ENCODE measurements around the gene TRMU.
"Not testable (repeated sequence)": the region's sequence is repeated elsewhere in the genome, so short reads cannot be mapped to it uniquely, and the experiment has no call there.

TRMU gene

DNA sequence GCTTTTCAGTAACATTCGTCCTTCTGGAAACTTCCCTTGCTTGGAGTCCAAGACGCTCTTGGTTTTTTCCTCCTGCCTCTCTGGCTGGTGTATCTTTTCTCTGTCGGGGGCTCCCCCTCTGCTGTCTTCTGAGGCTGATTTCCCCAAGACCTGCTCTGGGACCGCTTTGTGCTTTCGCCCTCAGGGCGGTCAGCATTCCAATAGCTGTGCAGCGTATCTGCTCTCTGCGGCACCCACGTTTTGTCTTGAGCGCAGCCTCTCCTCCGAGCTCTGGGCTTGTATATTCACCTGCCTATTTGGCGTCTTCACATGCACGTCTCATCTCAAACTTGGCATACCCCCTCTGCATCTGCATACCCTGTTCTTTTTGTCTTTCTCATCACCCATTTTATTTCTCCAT, 36.4 kb upstream of the TRMU start:
- no peak for DNase-seq (ENCODE audit: low read depth in 2 of 2, low spot score in 1 of 2)

DNA sequence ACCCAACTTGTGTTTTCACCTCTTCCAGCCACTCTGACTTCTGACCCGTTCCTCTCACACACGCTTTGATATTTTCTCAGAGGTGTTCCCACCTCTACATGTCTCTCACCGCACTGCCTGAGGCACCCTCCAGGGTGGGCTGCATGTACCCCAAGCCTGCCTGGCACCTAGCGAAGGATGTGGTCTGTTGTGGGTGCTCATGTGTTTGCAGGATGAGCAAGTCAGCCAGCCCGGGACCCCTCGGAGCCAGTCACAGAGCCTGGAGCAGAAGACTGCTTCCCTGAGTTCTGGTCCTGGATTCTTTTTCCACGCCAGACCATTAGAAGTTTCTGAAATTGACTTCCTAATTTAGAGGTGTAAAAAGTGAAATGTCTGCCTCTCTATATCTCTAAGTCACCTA, 35.0 kb upstream of the TRMU start:
- no peak for DNase-seq (ENCODE audit: low read depth in 2 of 2, low spot score in 1 of 2)

DNA sequence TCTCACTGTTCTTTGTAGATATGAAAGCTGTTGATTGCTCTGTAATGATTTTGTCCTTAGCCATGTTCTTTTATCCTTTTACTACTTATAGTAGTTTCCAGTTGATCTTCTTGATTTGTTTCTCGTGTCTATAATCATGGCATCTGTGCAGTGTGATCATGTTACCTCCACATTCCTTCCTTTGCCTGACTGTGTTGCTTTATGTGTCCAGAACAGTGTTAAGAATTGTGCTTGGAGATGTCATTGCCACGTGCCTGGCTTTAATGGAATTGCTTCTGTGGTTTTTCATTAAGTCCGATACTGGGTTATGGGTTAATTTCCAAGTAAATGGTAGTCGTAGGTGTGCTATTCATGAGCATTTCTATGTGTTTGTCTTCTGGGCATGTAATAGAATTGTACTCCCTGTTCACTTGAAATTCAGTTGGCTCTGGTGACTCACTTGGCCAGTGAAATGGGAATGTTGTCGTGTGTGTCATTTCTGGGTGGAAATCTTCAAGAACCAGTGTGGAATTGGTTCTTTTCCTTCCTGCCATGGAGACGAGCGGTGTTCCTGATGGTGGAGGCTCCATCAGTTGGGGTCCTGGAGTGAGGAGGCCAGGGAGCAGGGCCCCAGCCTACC, 32.1 kb upstream of the TRMU start:
- no peak for DNase-seq (ENCODE audit: low read depth in 2 of 2, low spot score in 1 of 2)

DNA sequence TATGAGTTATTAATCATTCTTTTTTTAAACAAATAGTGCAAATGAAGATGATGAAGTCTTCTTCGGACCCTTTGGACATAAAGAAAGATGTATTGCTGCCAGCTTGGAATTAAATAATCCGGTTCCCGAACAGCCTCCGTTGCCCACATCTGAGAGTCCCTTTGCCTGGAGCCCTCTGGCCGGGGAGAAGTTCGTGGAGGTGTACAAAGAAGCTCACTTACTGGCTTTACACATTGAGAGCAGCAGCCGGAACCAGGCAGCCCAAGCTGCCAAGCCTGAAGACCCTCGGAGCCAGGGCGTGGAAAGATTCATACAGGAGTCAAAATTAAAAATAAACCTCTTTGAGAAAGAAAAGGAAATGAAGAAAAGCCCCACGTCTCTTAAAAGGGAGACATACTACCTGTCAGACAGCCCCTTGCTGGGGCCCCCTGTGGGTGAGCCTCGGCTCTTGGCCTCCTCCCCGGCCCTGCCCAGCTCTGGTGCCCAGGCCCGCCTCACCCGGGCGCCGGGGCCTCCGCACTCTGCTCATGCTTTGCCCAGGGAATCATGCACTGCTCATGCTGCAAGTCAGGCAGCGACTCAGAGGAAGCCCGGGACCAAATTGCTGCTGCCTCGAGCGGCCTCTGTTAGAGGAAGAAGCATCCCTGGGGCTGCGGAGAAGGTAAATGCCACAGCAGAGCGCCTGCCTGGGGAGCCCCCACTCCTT, 27.1 kb upstream of the TRMU start:
- no peak for DNase-seq (ENCODE audit: low read depth in 2 of 2, low spot score in 1 of 2)

DNA sequence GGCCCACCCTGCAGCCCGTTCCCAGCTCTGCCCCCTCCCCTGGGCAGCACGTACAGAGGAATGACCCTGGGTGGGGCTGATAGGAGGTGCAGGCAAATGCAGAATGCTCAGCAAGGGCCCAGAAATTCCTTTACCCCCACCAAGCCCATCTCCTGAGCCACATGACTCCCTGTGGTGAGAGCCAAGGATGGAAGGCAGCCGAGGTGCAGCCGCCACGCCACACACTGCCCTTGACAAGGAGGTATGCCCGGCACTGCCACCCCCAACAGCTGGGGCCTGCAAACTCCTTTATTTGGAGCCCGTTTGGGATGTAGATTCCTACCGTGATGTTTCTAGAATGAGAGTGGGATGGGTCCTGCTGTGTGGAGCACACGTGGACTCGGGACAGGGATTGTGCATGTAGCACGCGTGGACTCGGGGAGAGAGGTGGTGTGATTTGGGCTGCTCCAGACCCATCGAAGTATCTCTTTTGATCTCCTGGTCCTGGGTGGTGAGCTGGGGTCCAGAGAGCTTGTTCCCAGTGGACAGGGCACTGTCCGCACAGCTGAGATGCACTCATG, 25.9 kb upstream of the TRMU start:
- no peak for DNase-seq (ENCODE audit: low read depth in 2 of 2, low spot score in 1 of 2)

DNA sequence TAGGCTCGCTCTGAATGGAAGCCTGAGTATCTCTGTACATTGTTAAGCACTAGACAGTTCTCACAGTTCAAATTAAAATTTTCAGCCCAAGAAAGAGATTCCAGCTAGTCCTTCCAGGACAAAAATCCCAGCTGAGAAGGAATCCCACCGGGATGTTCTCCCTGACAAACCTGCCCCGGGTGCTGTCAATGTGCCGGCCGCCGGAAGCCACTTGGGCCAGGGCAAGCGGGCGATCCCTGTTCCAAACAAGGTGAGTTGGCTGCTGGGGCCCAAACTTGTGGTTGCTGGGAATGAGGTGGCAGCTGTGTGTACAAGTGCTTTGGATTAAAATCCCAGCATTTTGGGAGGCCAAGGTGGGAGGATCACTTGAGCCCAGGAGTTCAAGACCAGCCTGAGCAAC, 23.5 kb upstream of the TRMU start:
- no peak for DNase-seq (ENCODE audit: low read depth in 2 of 2, low spot score in 1 of 2)

DNA sequence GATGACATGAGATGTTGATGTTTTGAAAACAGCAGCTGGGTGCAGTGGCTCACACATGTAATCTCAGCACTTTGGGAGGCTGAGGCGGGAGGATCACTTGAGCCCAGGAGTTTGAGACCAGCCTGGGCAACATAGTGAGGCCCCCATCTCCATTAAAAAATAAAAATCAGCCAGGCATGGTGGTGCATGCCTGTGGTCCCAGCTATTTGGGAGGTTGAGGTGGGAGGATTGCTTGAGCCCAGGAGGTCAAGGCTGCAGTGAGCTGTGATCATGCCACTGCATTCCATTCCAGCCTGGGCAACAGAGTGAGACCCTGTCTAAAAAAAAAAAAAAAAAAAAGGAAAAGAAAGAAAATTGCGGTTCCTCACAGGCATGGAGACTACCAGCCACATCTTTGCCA, 22.7 kb upstream of the TRMU start:
- not testable (repeated sequence) for DNase-seq (ENCODE audit: low read depth in 2 of 2, low spot score in 1 of 2)

DNA sequence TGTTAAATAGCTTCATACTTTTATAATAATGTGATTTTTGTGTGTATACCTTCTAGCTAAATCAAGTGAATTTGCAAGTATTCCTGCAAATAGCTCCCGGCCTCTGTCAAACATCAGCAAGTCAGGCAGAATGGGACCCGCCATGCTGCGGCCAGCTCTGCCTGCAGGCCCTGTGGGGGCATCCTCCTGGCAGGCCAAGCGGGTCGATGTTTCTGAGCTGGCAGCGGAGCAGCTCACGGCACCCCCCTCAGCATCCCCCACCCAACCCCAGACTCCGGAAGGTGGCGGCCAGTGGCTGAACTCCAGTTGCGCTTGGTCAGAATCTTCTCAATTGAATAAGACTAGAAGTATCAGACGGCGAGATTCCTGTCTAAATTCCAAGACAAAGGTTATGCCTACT, 19.5 kb upstream of the TRMU start:
- no peak for DNase-seq (ENCODE audit: low read depth in 2 of 2, low spot score in 1 of 2)

DNA sequence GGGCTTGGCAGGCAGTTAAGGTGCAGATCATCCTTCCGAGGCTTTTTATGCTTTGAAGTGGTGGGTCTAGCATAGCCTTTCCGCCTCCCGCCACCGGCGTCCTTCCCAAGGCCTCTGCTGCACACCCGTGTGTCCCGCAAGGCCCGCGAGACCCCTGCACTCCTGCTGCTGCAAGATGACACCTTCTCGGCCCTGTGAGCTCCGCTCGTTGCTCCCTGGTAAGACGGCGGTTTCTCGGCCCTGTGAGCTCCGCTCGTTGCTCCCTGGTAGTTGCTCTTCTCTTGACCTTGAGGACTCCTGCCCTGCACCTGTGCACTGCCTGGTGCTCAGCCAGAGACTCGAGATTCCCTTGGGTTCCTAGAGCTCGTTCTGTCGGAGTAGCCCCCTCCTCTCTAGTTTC, 17.9 kb upstream of the TRMU start:
- DNase-seq (ENCODE audit: low read depth in 2 of 2, low spot score in 1 of 2) = no peak

DNA sequence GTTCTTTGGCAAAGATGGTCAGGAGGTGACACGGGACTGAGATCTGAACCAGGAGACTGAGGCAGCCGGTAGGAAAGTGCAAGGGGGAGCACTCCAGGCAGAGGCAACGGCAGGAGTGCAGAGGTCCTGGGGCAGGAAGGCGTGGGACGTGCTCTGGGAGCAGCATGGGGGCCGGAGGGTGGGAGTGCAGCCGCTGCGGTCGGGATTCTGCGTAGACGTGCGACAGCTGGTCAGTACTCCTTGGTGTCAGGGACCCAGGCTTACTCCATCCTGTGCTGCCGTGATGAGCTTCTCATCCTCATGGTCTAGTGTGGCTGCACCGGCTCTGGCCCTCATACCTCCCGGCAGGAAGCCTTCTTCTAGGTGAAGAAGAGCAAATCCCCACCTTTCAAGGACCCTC, 16.9 kb upstream of the TRMU start:
- no peak for DNase-seq (ENCODE audit: low read depth in 2 of 2, low spot score in 1 of 2)

DNA sequence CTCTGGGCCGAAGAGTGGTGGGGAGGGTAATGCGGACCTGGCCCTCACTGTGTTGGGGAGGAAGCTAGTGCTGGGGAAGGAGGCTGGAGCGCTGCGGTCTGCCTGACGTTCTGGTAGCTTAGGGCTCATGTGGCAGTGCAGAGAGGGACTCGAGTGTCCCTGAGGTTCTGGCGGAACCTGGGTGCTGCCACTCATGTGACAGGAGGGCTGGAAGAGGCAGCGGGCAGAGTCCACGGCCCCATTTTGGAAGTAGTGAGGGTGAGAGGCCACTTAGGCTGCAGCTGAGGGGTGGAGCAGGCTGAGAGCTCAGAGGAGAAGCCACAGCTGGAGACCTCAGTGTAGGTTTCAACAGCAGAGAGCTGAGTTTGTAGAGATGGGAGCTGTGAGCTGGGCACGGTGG, 16.2 kb upstream of the TRMU start:
- DNase-seq (ENCODE audit: low read depth in 2 of 2, low spot score in 1 of 2) = no peak

DNA sequence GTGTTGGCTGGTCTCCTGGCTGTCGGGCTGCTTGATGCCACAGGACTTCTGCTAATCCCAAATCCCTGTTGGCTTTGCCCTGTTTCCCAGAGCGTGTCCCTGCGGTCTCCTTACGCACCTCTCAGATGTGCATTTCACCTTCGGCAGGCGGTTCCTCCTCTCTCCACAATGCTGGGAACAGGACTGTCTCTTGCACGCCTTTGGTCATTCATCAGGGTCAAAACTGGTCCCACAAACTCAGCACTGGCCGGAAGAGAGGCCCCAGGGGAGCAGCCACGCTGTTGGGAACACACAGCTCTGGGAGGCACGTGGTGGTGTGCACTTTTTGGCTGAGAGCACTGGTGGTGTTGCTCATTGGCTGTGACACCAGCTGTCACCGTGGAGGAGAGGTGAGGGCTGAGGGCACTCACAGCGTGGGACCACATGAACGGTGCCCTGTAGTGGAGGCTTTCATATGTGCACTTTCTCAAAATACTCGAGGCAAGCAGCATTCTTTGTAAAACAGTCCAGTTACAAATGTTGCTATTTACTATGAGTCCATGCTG, 15.3 kb upstream of the TRMU start:
- DNase-seq (ENCODE audit: low read depth in 2 of 2, low spot score in 1 of 2) = no peak

DNA sequence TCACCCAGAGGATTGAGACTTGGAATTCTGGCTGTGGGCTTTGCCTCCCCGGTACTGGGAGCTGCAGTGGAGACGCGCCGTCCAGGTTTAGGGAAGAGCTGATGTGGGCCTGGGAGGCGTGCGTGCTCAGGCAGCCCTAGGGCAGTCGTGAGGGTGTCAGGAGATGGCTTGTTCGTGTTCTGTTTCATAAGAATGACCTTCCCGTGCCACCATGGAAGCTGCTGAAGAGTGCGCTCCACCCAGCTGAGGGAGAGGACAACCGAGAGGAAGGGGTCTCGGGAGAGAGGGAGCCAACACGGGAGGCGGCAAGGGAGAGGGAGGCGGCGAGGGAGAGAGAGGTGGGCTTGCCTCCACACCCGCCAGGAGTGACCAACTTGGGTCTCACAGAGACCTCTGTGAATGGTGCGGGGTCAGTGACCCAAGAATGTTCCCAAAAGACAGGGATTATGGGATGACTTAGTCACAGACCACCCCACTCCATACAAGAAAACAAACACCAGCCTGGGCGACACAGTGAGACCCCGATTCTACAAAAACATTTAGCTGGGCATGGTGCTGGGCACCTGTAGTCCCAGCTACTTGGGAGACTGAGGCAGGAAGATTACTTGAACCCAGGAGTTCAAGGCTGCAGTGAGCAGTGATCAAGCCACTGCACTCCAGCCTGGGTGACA, 14.7 kb upstream of the TRMU start:
- DNase-seq (ENCODE audit: low read depth in 2 of 2, low spot score in 1 of 2) = no peak

DNA sequence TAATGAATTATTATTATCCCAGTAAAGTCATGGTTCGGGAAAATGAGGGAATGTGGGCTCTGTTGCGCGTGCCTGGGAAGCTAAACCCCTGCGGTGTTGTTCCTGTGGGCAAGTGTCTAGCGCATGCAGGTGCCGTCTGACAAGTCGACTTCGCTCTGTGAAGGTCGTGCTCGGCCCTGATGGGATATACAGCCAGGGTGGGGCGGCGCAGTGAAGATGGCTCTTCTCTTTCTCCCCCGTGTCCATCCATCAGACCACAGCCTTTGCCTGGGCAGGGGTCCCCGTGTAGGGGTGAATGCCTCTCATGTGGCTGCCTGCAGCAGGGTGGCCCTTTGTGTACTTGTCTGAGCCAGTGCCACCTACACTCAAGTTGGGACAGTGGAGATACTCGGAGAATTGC, 12.8 kb upstream of the TRMU start:
- no peak for DNase-seq (ENCODE audit: low read depth in 2 of 2, low spot score in 1 of 2)

DNA sequence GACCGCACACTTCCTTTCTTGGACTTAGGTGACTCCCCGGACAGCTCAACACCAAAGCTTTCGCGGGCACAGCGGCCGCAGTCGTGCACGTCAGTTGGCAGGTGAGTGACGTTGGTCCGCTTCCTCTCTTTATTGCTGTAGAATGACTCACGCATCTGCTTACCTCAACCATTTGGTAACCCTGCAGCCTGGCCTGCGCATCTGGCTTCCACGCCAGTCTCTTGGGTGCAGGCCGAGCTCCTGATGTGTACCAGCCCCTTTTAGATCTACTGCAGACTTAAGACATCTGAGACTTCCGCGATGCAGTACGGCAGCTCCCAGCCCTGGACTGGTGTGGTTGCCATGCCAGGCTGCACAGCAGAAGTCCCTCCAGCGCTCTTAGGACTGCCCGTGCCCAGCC, 12.4 kb upstream of the TRMU start:
- no peak for DNase-seq (ENCODE audit: low read depth in 2 of 2, low spot score in 1 of 2)

DNA sequence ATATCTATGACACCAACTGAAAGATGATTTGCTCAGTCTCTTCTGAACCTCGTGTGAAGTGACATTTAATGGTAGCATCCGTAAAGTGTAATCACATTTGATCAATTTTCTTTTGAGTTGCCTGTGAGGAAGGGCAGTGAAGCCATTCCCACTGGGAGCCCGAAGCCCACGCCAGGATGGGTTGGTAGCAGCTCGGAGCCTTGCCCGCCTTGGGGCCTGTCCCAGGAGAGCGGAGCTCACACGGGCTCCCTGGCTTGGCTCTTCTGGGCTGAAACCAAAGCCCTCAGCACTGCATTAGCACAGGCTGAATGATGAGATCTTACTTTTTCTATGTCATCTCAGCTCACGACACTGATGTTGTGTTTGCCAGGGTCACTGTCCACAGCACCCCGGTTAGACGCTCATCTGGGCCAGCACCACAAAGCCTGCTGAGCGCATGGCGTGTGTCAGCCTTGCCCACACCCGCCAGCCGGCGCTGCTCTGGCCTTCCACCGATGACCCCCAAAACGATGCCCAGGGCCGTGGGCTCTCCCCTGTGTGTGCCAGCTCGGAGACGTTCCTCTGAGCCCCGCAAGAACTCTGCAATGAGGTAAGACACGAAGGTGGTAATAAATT, 9.3 kb upstream of the TRMU start:
- DNase-seq (ENCODE audit: low read depth in 2 of 2, low spot score in 1 of 2) = no peak

DNA sequence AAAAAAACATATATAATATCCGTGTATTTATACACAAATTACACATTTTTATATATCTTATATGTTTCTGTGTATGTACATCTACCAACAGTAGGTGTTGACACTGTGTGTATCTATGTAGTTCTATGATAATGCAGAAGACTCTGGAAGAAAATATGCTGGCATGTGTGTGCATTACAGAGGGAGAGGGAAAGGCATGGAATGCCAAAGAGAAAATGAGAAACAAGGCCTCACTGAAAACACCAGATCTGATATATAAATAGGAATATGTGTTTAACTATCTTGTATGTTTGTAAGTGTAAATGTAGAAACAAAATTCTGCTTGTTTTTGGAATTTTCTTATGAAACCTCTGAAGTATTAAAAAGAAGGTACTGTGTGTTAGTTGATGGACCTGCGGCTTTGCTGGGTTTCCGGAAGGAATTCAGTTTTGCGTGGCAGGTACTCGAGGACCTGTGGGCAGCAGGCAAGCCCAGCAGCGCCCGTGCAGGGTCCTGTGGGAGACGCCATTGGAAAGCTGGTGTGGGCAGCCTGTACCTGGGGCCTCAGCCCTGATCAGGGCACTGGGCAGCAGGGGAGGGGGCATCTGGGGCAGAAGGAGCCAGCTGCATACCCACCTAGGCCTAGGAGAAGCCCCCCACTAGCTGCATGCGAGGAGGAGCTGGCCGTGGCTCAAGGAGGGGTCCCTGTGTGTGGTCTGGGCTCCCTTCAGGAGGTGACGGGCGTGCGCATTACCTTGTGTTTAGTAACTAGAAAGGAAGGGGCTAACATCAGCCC, 7.6 kb upstream of the TRMU start:
- DNase-seq (ENCODE audit: low read depth in 2 of 2, low spot score in 1 of 2) = no peak

DNA sequence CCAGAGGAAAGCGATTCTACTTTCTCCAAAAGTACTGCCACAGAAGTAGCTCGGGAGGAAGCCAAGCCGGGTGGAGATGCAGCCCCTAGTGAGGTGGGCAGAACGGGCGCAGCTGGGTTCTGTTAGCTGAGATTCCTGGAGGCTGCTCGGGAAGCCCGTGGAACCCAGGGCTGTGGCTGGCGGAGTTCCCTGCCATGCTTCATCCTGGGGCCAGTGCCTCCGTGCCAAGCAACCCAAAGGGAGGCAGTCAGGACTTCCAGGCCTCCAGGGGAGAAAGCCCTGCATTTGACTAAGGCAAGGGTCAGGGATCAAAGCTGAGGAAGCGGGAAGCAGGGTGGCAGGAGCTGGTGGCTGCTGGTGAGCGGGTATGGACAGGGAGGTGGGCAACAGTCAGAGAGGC, 6.7 kb upstream of the TRMU start:
- DNase-seq (ENCODE audit: low read depth in 2 of 2, low spot score in 1 of 2) = no peak

DNA sequence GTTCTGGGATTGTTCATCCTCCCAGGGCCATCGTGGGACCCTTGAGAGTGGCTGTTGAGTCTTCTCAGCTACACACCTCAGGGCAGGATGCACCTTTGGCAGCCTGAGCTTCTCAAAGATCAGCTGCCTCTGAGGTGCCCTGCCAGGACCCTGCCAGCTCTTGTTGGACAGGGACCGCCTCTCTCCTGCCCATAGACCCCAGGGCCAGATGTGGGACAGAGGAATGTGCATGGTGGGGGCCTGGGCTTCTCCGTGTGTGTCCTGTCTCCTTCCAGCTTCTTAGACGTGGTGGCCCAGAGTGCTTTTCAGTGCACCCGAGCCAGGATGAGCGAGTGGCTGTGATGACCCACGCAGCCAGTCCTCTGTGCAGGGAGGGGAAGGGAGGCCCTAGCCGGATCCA, 5.9 kb upstream of the TRMU start:
- DNase-seq (ENCODE audit: low read depth in 2 of 2, low spot score in 1 of 2) = no peak

DNA sequence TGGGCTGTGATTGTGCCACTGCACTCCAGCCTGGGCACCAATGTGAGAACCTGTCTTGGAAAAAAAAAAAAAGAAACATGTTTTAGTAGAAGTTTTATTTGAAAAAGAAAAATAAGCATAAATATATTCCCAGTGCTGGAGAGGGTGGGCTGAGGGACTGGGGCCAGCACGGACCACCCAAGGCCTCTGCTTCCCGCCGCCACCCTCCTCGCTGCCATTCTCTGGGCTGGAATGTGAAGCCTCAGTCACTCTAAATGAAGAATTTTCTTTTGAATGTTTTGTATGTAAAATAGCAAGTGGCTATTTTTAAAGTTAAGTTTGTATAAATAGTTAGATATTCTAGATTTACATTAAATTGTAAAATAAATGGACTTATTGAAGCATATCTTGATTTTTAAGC, 5.1 kb upstream of the TRMU start:
- no peak for DNase-seq (ENCODE audit: low read depth in 2 of 2, low spot score in 1 of 2)

DNA sequence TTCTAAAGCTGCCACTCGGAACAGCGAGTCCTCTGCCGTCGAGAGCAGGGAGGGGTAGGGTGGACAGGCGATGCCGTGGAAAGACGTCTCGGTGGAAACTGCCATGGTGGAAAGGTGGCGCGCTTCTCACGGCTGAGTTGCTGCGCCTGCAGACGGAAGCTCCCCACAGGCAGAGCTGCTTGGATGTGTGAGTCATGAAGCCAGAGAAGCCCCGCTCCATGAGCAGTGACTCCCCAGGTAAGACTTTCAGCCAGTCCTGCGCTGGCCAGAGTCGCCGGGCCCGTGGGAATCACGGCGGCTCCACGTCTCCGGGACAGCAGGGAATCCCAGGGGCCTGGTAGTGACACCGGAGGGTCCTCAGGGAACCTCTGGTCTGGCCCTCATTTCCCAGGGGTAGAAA, 4.0 kb upstream of the TRMU start:
- DNase-seq (ENCODE audit: low read depth in 2 of 2, low spot score in 1 of 2) = no peak

Data from stimulated activated CD8-positive, alpha-beta memory T cell treated with anti-CD3 and anti-CD28 coated beads, Interleukin-4, amount 100 ng/mL, for 4 hours (primary cell).